ENCODE data around the gene TESK1.
A peak's percentile ranks its signal among the peaks of the same experiment; 100 is the strongest.

TESK1 gene

DNA sequence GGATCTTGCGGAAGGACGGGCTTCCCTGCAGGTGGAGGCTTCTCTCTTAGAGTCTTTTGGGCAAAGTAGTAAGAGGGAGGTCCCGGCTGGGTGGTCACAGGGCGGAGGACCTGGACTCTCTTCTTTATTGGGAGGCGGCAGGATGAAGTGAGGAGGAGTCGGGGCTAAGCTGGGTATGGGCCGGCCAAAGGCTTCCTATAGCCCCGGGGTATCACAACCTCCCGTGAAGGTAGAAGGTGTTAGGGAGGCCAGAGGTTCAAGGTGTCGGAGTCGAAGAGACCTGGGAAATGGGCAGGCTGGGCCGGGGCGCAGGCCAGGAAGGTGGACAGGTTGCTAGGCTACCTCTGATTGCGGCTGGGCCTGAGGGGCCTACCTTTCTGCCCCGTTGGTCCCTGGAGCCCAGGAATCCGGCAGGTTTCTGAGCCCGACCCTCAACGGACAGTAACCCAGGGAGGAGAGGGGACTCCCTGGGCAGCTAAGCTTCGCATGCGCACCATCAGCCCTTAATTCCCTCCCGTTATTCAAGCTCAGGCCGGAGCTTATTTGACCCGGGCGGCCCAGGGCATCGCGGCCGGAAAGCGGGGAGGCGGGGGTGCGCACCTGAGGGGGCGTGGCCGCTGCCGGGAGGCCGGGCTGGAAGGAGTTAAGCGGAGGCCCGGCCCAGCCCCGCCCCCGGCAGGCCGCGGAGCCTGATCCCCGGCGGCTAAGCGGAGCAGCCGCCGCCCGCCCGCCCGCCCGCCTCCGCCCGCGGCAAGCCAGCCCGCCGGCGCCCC is at the start of gene TESK1:
TSS of gene TESK1 (plus strand) at position 685 of the 773 bp plus-strand sequence. CDS start 358 bp downstream, outside the sequence.
- DNase-seq (ENCODE audit: low read depth in 2 of 2): peak; percentile 54 to 73

DNA sequence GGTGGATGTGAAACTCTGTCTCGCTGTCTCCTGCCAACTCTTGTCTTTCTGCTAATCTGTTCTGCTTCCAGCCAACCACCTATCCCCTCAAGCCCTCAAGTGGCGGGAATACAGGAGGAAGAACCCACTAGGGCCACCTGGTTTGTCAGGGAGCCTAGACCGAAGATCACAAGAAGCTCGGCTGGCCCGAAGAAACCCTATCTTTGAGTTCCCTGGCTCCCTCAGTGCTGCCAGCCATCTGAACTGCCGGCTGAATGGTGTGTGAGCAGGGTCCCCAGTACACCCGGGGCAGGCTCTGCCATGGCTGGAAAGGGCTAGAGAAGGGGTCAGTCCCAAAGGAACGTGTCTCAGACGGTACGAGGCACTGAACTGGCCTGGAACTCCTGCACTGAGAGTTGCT is 49.2 kb upstream of the TESK1 start:
- no peak for DNase-seq (ENCODE audit: low read depth in 2 of 2)

- DNase-seq (ENCODE audit: low read depth in 2 of 2): no peak
Measured at GRCh38 chr9:35556776-35557175, 48.3 kb upstream of the TESK1 start.

DNA sequence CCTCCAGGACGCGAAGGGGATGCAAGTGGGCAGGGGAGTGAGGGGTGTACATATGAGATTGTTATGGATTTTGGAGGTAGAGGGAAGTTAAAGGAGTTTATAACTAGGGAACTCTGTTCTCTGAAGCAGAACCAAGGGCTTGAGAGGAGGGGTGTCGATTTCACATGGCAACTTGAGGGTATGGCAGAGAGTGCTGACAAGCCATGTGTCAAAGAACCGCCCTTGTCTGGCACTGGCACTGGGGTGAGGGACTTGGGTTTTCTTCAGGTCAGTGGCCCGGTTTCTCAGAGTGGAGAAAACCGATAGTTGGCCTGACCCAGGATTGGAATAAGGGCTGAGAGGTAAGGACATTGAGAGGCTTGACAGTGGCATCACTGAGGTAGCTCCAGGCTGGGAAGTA is 47.7 kb upstream of the TESK1 start:
- DNase-seq (ENCODE audit: low read depth in 2 of 2): no peak

DNA sequence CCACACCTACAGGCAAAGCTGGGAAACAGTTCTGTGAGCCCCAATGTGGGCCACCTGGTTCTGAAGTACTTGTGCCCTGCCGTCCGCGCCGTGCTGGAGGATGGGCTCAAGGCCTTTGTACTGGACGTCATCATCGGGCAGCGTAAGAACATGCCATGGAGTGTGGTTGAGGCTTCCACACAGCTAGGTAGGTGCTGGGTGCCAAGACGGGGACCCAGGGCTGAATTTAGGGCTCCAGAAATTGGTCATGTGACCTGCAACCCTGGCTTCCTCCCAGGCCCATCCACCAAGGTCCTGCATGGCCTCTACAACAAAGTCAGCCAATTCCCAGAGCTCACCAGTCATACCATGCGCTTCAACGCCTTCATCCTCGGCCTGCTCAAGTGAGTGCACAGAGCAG is 46.9 kb upstream of the TESK1 start:
- no peak for DNase-seq (ENCODE audit: low read depth in 2 of 2)

- DNase-seq (ENCODE audit: low read depth in 2 of 2): no peak
Measured at GRCh38 chr9:35559792-35560530, 45.1 kb upstream of the TESK1 start.

DNA sequence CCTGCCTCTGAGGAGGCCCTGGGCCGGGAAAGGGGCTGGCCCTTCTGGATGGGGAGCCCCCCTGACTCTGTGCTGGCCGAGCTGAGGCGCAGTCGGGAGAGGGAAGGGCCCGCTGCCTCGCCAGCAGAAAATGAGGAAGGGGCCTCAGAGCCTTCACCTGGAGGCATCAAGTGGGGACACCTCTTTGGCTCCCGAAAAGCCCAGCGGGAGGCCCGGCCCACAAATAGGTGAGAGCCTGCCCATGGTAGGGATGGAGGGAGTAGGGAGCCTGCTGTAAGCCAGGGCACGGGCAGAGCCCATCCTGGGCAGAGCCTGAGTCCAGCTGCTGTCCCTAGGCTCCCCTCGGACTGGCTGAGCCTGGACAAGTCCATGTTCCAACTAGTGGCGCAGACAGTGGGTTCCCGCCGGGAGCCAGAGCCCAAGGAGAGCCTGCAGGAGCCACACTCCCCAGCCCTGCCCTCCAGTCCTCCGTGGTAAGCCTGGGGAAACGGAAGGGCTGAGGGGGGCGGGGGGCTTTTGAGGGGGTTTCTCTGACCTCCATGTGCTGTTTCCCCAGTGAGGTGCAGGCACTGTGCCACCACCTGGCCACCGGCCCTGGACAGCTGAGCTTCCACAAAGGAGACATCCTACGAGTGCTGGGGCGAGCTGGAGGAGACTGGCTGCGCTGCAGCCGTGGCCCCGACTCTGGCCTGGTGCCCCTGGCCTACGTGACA is 44.3 kb upstream of the TESK1 start:
- no peak for DNase-seq (ENCODE audit: low read depth in 2 of 2)

- DNase-seq (ENCODE audit: low read depth in 2 of 2): no peak
Measured at GRCh38 chr9:35561468-35562261, 43.4 kb upstream of the TESK1 start.

DNA sequence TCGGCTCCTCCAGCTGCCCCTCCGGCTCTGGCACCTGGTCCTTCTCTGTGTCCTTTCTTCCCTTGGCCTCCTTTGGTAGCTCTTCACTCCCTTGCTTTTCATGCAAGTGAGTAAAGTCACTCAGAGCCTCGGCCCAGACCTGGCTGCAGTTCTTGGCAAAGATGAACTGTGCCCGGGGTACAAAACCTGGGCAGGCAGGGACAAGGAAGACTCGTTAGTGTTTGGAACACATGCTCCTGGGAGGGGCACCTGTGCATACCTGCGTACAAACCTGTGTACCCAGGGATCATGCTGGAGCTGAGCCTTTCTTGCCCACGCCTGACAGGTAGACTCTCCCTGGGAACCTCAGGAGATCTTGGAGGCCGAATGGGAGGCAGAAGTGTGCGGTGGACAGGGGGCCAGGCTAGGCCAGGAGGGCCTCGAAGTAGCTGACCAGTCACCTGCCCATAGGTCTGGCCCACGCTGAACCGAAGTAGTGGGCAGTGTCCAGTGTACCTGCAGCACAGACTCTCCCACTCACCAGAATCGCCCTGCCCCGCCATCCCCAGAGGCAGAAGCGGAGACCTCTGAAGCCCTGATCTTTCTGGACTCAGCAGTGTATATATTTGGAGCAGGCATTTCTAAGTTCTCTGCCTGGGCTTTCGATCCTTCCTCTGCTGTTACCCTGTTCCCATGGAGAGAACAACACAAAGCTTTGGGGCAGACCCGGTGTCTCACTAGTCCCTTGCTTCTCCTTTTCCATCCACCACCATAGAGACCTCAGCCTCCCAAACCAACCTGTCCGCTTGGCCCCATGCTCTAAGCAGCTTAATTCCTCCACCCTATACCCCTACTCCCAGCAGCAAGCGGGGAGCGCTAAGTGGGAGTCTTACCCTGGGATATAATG is 41.9 kb upstream of the TESK1 start:
- DNase-seq (ENCODE audit: low read depth in 2 of 2): no peak

GRCh38 chr9:35563791-35564197 is 41.3 kb upstream of the TESK1 start:
- no peak for DNase-seq (ENCODE audit: low read depth in 2 of 2)

GRCh38 chr9:35564658-35565061 is 40.4 kb upstream of the TESK1 start:
- DNase-seq (ENCODE audit: low read depth in 2 of 2): no peak

DNA sequence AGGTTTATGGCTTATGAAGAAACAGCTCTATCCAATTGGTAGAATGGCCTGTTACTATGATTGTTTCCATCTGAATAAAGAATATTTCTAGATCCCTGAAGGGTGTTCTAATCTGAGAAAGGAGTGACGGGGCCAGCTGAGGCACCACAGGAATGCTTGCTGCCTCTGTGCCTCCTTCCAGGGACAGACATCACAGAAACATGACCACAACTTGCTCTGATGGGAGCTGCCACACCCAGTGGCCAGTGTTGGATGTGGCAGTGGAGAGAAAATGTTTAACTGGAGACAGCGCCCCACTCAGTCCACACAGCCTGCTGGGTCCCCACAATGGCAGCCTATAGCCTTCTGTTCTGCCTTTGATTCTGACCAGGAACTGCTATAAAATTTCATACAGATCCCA is 38.6 kb upstream of the TESK1 start:
- no peak for DNase-seq (ENCODE audit: low read depth in 2 of 2)

- no peak for DNase-seq (ENCODE audit: low read depth in 2 of 2)
Measured at GRCh38 chr9:35568196-35568595, 36.9 kb upstream of the TESK1 start.

DNA sequence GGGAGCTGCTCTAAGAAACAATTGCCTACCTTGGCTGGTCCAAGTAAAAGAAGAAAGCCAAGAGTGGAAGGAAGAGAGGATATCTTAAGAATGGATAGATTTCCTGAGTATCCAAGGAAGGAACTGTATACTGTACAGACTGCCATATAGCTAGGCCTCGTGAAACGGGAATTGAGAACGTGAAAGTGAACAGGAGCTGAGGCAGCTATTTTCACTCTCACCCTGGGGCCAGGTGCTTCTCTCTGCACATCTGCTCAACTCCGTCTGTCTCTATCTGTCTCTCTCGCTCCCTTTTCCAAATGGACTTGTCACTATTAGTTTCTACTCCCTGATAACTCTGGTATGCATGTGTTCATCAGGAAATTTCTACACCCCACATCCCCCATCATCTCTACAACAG is 35.9 kb upstream of the TESK1 start:
- no peak for DNase-seq (ENCODE audit: low read depth in 2 of 2)

- no peak for DNase-seq (ENCODE audit: low read depth in 2 of 2)
Measured at GRCh38 chr9:35570709-35571504, 34.2 kb upstream of the TESK1 start.

DNA sequence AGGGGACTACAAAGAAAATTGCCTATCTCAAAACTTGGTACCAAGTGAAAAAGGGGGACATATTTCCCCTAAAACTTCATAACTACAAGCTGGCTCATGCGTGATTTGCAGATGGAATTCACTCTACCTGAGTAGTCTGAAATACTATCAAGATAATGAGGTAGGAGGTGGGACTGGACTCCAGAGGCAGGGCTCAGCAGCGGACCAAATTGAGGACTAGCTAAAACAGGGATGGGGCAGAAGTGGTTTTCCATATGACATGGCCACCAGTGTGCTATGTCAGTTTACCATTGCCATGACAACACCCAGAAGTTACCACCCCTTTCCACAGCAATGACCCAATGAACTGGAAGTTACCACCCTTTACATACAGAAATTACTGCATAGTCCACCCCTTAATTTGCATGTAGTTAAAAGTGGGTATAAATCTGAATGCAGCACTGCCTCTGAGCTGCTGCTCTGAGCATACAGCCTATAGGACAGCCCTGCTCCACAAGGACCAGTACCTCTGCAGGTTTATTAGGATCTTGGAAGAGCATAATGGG is 30.4 kb upstream of the TESK1 start:
- no peak for DNase-seq (ENCODE audit: low read depth in 2 of 2)

GRCh38 chr9:35575478-35575877 is 29.6 kb upstream of the TESK1 start:
- no peak for DNase-seq (ENCODE audit: low read depth in 2 of 2)

DNA sequence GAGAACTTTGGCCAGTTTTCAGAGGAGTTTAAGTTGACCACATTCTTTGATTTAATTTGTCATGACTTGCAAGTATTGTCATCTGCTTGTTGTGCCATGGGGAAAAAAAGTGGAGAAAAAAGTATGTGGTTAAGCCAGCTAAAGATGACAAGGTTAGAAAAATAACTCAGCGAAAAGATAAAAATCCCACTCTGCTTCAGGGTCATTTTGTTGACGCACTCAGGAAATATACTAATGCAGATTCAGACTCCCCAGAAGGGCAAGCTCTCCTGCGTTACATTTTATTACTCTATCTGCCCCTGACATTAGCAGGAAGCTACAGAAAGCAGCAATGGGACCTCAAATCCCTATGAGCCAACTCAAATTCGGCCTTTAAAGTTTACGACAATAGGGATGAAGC is 27.6 kb upstream of the TESK1 start:
- no peak for DNase-seq (ENCODE audit: low read depth in 2 of 2)

GRCh38 chr9:35579130-35579529 is 25.9 kb upstream of the TESK1 start:
- no peak for DNase-seq (ENCODE audit: low read depth in 2 of 2)

All from stimulated activated CD8-positive, alpha-beta memory T cell treated with anti-CD3 and anti-CD28 coated beads, Interleukin-2, amount 100 ng/mL, for 1 hour (primary cell).